Activated T-cell treated with anti-CD3 and anti-CD28 coated beads for 1 hour (primary cell): ENCODE results near the gene CRHR1.
"Not testable (repeated sequence)": the region's sequence is repeated elsewhere in the genome, so short reads cannot be mapped to it uniquely, and the experiment has no call there.

ENCODE experiments used
- DNase-seq: peaks from one replicate; pipeline ENCODE4 v3.0.0-alpha.2; 2020; ENCODE audit warnings: low read depth

CRHR1 gene

DNA sequence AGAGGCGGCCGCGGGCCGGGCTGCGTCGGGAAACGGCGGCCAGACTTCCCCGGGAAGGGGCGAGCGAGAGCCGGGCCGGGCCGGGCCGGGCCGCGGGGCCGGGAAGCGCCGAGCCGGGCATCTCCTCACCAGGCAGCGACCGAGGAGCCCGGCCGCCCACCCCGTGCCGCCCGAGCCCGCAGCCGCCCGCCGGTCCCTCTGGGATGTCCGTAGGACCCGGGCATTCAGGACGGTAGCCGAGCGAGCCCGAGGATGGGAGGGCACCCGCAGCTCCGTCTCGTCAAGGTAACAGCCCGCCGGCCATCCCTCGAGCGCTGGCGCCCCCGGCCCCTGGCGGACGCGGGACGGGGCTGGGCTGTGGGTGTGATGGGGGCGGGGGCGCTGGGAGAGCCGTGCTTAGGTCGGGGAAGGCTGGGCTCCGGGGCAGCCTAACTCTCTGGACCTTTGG, at the start of gene CRHR1:
Gene CRHR1, plus strand, starts transcription at position 28 of the 448 bp plus-strand sequence. Its CDS starts 225 bp downstream, at position 253.
- no peak for DNase-seq

DNA sequence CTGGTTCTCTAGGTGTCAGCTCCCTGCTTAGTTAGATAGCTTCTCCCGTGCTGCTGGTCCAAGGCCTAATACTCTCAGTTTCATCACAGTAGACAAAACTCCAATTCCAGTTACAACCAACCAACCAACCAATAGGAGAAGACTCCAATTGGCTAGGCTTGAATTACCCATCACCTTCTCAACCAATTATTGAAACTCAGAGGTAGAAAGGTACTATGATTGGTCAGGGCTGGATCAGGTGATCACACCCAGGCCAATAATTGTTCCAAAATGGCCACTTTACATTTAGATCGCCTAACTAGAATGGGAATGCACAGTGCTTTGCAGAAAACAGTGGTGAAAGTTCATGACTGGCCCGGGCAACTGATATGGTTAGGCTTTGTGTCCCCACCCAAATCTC, 49.5 kb upstream of the CRHR1 start:
- no peak for DNase-seq

DNA sequence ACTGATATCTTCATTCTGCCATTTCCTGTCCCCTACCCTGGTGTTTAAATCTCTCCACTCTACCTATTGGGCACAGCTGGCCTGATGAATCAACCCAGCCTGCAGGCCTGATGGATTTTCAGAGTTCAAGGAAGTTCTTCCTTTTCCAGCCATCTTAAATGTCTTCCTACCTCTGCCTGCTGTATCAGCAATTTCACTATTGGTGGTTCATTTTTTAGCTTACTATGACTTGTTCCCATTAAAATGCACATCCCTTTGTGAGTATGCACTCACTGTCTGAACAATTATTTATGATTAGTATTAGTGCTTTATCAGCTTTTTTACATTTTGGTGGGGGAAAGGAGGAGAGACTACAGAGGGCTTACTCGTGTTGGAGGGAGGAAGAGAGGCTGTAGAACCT, 48.6 kb upstream of the CRHR1 start:
- no peak for DNase-seq

DNA sequence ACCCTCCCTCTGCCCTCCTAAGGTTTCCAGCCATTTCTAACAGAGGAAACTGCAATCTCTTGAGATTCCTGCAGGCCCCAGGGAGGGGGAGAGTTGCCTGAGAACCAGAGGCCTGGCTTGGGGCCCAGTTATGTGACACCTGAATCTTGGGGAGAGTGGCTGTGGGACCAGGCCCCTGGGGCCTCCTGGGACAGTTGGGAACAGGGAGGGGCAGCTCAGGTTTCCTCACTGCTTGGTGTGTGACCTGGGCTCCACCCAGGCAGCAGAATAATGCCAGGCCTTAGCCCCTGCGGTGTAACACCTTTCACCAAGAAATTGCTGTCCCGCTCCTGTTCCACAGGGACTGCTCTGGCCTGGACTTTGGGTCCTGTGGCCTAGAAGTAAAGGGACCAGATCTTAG, 44.3 kb upstream of the CRHR1 start:
- DNase-seq = no peak

DNA sequence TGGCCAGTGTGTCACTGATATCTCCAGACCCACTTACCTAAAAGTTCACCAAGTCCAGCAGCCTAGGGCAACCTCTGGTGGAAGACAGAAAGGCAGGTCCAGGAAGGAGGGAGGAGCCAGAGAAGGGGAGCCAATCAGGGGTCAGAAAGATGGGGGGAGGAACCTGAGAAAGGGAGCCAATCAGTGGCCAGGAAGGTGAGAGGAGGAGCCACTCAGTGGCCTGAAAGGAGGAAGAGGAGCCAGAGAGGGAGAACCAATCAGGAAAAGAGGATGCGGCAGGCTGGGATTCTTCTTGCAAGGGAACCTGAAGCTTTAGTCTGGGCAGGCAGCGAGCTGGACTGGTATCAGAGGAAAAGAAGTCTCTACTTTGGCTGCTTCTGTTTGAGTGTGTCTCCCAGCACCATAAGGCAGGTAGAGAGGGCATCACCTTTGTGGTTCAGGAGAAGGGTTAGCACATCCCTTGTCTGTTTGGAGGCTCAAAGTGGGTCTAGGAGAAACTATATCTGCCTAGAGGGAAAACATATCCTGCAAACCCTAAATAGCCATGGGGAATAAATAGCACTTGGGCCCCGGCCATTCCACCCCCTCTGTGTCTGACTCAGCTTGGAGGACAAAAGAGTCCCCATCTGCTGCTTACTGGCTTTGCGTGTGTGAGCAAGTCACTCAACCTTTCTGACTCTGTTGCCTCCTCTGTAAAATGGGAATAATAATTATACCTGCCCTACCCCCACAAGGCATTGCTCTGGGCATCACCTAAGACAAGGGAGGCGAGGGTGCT, 43.4 kb upstream of the CRHR1 start:
- DNase-seq = no peak

DNA sequence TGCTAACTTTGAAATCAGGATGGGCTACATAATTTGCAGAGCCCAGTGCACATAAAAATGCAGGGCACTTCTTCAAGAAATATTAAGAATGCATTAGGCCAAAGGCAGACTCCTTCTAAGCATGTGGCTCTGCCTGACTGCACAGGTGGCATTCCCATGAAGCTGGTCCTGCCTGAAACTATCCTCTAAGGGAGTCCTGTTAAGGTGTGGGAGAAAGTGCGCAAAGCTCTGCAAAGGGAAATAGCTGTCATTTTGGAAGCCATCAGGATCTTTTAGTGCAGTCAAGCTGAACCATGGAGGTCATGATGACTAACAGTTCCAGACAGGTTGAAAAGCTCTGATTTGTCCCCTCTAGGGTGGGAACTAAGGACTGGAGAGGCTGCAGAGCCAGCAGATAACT, 41.9 kb upstream of the CRHR1 start:
- DNase-seq = no peak

DNA sequence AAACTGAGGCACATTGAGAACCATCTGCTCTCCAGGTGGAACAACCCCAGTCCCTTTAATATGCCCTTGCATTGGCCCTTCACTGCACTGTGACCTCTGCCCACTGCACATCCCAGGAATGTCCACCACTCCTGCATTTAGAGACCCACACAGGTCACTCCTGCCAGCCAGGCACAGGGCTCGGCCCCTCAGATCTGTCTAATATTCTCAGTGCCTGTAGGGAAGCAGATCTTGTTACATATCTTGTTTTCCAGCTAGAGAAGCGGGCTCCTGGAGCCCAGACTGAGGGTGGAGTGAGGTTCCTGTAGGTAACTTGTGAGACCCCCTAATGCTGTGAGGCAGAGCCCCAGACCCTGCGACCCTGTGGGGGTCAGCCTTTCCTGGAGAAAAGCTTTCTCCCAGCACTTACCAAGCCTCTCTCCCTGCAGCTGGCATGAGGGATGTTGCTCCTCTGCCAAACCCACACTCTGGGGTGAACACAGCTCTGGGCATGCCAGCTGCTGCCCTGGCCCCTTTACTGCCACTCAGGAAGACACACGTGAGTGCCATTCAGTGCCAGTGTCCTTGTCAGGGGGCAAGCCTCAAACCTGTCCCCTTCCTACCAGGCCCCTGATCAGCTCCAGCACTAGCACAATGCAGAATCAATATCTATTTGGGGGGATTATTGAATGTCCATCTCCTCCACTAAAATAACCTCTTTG, 40.3 kb upstream of the CRHR1 start:
- no peak for DNase-seq

DNA sequence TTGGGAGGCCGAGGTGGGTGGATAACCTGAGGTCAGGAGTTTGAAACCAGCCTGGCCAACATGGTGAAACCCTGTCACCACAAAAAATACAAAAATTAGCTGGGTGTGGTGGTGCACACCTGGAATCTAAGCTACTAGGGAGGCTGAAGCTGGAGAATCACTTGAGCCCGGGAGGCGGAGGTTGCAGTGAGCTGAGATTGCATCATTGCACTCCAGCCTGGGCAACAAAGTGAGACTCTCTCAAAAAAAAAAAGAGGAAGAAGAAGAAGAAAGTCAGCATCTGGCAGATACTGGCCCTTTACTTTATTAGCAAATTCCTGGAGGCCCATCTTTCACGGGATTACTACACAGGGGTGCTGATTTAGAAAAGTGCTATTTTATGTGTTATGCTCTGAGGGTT, 39.3 kb upstream of the CRHR1 start:
- DNase-seq = not testable (repeated sequence)

DNA sequence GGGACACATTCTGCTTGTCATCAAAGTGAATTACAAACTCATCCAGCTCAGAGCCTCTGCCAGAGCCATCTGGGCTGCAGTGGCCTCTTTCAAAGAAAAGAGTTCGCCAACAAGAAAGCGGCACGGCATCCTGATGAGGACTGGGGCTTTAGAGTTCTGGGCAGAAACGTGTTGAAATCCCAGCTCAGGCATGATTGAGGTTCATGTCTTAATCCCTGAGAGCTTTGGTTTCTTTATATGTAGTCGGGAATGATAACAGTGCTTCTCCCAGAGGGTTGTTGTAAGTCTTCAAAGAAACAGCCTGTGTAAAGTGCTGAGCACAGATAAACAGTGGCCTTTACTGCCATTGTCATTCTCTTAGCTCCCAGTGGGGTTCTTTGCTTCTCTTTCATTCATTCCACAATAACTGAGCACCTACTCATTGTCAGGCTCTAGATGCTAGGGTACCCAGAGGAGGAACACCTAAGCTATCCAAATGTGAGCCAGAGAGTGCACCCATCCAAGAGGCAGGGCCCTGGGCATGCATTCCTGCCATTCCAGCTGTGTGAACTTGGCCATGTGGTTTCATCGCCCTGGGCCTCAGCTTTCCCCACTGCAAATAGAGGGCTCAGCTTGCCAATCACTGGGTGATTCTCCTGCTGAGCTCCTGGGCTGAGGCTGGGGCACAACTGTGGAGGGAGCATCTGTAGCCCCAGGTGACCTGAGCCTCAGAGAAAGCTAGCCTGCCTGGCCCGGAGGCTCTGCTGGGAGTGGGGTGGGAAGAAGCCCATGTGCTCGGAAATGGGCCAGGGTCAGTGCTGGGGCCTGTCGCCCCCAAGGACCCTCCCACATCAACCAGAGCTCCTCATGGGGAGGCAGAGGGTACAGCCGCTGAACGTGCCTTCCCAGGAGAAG, 38.3 kb upstream of the CRHR1 start:
- no peak for DNase-seq

DNA sequence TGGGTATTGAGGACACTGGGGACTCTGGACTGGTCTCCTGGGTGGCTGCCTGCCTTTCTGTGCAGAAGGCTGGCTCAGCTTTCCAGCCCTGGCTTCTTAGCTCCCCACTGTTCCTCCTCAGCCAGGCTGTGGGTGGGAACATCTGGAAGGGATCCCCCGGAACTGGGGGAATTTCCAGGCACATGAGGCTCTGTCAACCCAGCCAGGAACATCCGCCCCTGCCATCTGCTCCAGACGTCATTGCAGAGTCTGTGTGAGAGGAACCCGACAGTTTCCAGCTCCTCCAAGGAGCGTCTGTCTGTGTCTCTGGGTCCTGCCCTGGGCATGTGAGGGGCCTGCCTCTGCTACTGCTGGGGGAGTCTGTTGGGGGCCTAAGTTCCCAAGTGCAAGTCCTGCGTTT, 36.2 kb upstream of the CRHR1 start:
- no peak for DNase-seq

DNA sequence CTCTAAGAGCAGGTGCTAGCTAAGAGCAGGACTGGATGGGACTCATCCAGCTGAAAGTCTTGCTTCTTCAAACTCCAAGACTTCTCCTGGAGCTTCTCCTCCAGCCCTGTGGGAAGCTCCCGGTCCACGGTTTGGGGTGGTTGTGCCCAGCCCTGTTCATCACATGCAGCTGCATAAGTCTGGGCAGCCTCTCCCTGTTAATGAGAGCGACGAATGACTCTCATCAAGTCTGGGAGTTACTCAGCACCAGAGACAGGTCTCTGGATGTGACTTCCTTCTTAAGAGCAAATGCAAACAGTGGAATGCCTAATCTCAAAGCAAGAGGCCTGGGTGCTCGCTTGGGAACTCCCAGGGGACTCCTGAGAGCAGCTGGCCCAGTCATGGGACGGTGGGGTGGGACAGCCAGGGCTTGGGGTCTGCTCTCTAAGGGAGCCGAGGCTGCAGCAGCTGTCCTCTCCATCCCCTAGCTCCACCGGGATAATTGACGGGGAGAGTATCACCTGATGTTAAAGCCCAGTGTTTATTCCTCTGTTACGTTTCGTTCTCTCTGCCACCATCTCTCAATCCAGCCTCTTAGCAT, 35.3 kb upstream of the CRHR1 start:
- no peak for DNase-seq

DNA sequence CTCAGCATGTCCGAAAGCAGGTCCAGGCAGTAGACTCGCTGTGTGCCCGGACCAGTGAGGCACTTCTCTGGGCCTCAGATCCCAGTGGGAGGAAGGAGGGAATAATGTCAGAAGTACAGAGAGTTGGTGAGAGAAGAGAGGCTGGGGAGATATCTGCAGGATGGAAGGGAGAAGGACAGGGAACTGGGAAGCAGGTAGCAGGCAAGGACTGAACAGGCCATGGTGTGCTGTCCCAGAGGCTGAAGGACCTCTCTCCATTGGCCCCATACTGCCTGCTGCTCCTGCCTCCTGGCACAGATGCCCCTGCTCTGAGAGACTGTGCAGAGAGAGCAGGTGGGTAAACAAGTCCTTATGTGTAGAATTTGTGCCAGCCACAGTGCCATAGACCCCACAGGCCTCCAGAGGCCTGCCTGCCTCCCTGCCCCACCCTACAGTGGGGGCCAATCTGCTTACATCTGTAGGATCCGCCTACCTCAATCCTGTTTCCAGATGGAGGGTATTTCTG, 34.2 kb upstream of the CRHR1 start:
- DNase-seq = no peak

DNA sequence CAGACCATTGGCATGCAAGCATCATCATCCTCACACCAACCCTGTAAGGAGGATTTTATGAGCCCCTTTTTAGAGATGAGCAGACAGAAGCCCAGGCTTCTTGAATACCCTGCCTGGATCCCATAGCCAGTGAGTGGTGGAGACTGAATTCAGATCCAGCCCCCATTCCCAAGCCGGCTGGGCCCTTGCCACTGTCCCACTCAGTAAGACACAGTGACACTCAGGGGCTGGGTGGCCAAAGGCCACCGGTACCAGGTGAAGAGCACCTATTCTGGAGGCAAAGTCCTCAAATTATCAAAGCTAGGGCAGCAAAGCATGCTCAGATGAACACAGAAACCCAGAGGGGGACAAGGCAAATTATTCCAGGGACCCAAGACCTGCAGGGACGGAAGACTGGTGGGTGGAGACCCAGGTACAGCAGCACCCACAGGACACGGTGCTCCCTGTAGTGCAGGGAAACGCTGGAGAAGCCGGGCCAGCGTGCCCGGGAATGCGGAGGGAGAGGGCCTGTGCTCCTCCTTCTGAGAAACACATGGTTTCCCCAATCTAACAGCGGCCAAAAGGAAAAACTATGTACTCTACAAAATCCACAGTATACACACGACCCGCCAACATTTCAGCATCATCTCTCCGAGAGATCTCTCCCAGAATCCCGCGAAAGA, 33.2 kb upstream of the CRHR1 start:
- no peak for DNase-seq

DNA sequence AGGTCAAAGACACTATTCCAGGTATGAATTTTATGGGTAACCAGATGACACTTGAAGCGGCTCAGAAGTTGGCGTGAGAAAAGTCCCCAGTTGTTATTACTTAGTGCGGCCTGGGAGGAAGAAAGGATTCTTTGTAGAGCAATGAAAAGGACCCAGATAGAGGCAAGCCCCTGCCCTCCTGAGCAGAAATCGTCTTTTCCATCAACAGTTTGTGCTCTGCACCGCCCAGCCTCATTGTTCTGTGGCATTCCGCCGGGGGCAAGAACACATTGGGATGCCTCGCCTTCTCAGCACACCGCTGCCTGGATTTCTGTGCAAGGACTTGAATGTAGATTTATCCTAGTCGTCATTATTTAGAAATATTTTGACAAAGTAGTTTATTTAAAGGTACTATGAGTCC, 32.7 kb upstream of the CRHR1 start:
- no peak for DNase-seq

DNA sequence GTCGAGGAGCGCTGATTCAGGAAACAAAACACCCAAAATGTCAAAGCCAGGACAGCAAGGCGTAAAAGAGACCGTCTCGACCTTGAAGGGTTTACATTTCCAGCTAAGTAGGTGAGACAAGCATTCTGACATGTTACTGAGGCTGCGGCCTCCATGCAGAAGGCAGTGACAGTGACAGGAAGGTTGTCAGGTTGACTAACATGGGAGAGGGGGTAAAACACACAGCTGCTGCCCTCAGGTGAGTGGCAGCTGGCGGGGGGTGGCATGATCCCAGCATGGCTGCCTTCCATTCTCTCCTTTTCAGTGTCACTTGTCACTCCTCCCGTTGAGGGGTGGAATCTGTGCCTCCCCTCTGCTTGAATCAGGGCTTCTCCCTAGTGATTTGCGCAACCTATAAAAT, 31.9 kb upstream of the CRHR1 start:
- DNase-seq = no peak

DNA sequence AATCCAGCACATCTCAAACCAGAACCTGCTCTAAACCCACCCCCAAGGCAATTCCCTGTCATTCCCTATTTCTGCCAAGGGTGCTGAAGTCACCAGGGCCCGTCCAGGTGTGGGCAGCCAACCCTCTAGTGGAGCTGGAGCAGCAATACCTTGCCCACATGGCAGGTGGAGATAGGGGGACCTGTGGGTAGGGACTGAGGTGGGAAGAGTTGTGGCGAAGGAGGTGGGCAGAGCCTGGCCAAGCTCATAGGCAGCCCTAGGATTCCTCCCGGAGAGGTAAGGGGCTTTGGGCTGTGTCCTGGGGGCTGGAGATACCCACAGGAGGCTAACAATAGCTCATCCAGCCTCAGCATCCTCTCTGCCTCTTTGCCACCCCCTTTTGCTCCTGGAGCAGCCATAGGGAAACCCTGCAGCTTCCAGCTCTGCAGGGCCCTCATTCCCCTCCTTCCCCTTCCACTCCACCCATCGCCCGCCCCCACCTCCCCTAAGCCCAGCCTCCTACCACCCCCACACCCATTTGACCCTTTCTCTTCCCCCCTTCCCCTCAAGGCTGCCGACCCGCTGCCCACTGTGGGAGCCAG, 30.4 kb upstream of the CRHR1 start:
- DNase-seq = no peak

DNA sequence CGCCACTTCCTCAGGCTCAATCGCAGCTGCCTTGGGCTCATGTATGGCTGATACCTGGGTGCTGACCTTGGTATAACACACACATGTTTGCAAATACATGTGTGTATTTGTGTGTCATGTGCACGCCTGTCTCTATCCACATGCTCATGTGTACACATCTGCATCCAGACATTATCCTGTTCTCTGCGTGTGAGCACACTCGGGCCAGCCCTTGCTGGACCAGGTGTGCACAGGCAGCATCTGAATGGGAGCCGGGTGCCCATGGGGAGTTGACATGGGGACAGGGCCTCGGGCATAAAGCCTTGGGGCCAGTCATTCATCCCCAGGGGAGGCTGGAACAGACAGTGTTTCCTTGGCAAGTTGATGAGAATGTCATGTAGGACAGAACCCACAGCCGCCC, 29.1 kb upstream of the CRHR1 start:
- DNase-seq = no peak

DNA sequence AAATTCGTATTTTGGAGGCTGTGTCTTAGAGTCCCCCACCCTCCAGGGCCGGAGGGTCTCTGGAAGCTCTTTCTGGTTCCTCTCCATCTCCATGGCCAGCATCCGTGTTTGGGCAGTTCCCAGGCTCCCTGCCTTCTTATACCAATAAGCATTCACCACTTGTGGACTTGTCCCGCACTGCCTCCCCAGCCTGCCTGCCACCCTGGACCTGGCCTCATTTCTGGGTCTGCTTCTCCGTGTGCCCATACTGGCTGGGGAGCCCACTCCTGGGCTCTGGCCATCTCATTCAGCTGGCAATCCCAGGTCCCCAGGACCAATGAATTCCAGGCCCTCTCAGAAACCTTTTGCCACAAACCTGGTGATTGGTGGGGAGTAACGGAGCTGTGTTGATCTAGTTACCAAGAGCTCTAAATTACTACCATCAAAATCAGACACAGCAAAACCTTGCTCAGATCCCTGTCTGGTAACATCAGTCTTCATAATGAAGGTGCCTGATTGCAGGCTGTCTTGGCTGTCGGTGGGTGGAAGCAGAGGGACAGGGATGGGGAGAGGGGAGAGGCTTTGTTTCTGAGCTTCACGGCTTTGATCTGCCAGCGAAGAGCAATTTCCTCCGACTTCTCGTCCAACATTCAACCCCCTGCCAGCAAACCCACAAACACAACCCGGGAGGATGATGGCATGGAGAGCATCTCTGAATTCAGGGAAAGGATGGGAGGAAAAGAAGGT, 27.7 kb upstream of the CRHR1 start:
- DNase-seq = no peak

DNA sequence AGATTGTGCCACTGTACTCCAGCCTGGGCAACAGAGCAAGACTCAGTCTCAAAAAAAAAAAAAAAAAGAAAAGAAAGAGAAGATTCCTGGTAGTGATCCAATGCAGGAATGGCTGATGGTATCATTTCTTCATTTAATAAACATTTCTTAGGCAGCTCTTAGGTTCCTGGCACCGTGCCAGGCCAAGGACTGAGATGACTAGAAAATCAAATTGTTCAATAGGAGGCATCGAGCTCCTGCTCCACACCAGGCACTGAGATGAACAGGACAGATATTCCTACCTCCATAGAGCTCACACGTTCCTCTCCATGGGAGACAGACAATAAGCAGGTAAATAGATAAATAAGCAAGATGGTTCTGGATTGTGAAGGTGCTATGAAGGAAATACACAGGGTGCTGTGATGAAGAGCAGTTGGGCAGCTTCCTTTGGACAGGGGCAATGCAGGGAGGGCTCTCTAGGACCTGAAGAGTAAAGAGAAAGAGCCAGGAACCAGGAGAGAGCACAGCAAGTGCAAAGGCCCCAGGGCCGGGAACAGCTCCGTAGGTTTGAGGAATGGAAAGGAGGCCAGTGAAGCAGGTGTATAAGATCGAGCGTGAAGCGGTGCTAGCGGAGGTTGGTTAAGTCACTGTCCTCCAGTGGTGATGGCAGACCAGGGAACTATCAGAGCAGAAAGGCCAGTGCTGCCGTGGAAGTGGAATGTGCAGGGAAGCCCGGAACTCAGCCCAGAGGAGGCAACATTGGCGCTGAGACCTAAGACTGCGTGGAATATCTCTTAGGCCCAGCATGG, 26.5 kb upstream of the CRHR1 start:
- no peak for DNase-seq

DNA sequence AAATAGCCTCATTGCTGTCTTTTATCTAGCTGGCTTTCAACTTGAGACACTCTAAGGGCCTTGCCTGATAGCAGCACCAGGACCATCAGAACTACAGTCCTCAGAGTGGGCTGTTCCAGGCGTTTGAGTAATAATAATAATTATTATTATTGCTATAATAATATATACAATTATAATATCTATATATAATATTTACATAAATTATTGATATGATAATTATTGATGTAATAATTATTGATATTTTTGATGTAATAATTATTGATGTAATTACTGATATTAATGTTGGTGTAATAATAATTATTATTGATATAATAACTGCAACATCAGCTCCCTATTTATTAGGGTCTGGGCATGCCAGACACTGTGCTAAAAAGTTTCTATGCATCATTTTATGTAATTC, 25.6 kb upstream of the CRHR1 start:
- no peak for DNase-seq
